ENCODE results near the gene PARP6. TPM values are rescaled to one million over a fixed set of nuclear protein-coding genes. Genes with fewer than 3 reads are reported as not detected.

Gene PARP6
- total and polyA plus RNA-seq, 5 experiments from 2014 or later = 13.1 to 133 (median 38.2) TPM

DNA sequence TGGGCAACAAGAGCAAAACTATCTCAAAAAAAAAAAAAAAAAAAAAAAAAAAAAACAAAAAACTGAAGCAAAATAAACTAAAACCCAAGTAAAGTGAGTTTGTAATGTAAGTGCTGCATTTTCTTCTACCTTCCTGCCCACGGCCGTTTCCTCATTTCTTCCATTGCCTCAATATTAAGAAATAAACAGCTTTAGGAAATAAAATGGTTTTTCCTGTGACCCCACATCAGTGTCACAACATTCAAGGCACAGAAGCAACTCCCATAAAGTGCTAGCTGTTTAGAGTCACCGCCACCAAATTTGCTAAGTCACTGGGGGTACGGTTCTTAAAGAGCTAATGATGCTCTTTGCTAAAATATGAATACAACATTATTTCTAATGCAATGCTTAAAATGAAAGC lies 44.6 kb downstream of the PARP6 start:
- Mint-ChIP-seq H3K27ac (peak overlapping the region; percentile 89 to 99 (median 97)), H3K4me3 (peak overlapping the region; percentile 92 to 98 (median 96)), H3K4me1 (peaks cover 39 to 75% (median 72%) of the 10 kb centered on the region in 4 donors), H3K36me3 (peaks cover 0 to 21% (median 0%) of the 10 kb centered on the region in 3 donors), H3K27me3 (no peaks in the 10 kb centered on the region), H3K9me3 (no peaks in the 10 kb centered on the region)
- DNase-seq (peak in 3 of 10 donors; percentile 7 to 12 (median 9)), ATAC-seq (no peak)
- POLR2A ChIA-PET = interaction anchor here (0.6 to 2.1 kb wide), 6 partner anchors 27 to 556 kb away, joined by 3 to 11 read pairs (median 5); partner anchors contain the start of genes ADPGK, HEXA and PARP6

DNA sequence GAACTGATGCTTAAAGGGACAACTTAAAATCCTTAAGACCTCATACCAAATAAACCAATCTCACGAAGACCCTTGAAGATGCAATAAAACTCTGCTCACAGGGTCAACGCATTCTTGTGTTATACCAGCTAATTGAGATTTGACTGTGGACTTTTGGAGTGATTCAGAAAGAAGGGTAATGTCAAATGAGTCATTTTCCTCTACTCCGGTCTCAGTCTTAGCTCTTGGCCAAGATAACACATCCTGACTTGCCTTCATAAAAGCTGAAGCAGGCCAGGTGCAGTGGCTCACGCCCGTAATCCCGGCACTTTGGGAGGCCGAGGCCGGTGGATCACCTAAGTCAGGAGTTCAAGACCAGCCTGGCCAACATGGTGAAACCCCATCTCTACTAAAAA lies 45.2 kb downstream of the PARP6 start:
- Mint-ChIP-seq H3K4me3 (peak overlapping the region; percentile 25 to 95 (median 78)), H3K27me3 (no peaks in the 10 kb centered on the region), H3K36me3 (peaks cover 0 to 26% (median 0%) of the 10 kb centered on the region in 3 donors), H3K9me3 (no peaks in the 10 kb centered on the region), H3K4me1 (peaks cover 41 to 75% (median 72%) of the 10 kb centered on the region in 4 donors), H3K27ac (peak overlapping the region; percentile 84 to 99 (median 90))
- DNase-seq (no peak), ATAC-seq (no peak)
- POLR2A ChIA-PET = interaction anchor here (0.6 to 2.1 kb wide), 8 partner anchors 17 to 556 kb away, joined by 3 to 11 read pairs (median 5); partner anchors contain the start of genes ADPGK, CELF6, HEXA and PARP6

- Mint-ChIP-seq H3K27me3 (no peaks in the 10 kb centered on the region), H3K9me3 (no peaks in the 10 kb centered on the region), H3K36me3 (peaks cover 0 to 53% (median 3%) of the 10 kb centered on the region in 3 donors), H3K27ac (peak overlapping the region in 7 of 10 donors; percentile 7 to 92 (median 31)), H3K4me3 (peak overlapping the region in 1 of 10 donors; percentile 8), H3K4me1 (peaks cover 38 to 86% (median 79%) of the 10 kb centered on the region in 4 donors)
- ATAC-seq (no peak), DNase-seq (no peak)
- POLR2A ChIA-PET = interaction anchor here (0.7 kb wide), 2 partner anchors 36 to 845 kb away, joined by 4 to 5 read pairs; no protein-coding TSS in a partner anchor
Measured at GRCh38 chr15:72223278-72223677, 49.1 kb downstream of the PARP6 start.

- Mint-ChIP-seq H3K4me3 (peak overlapping the region in 3 of 10 donors; percentile 10 to 12 (median 12)), H3K27me3 (no peaks in the 10 kb centered on the region), H3K9me3 (no peaks in the 10 kb centered on the region), H3K27ac (peak overlapping the region in 7 of 10 donors; percentile 34 to 92 (median 60)), H3K36me3 (peaks cover 0 to 62% (median 3%) of the 10 kb centered on the region in 3 donors), H3K4me1 (peaks cover 38 to 77% (median 73%) of the 10 kb centered on the region in 4 donors)
- POLR2A ChIA-PET = interaction anchor here (0.7 to 0.8 kb wide), 3 partner anchors 10 to 1407 kb away, joined by 4 read pairs; no protein-coding TSS in a partner anchor
- DNase-seq (no peak), ATAC-seq (no peak)
Measured at GRCh38 chr15:72222393-72222792, 50.0 kb downstream of the PARP6 start.

- Mint-ChIP-seq H3K9me3 (no peaks in the 10 kb centered on the region), H3K27ac (peak overlapping the region in 9 of 10 donors; percentile 28 to 76 (median 59)), H3K4me3 (no peak overlapping the region), H3K27me3 (no peaks in the 10 kb centered on the region), H3K4me1 (peaks cover 28 to 64% (median 58%) of the 10 kb centered on the region in 4 donors), H3K36me3 (peaks cover 0 to 79% (median 5%) of the 10 kb centered on the region in 3 donors)
- POLR2A ChIA-PET = interaction anchor here (2.0 kb wide), 1 partner anchor 10 kb away, joined by 11 read pairs; the partner anchor contains the start of gene PKM
- DNase-seq (no peak), ATAC-seq (no peak)
Measured at GRCh38 chr15:72220687-72221086, 51.7 kb downstream of the PARP6 start.

- H3K36me3 Mint-ChIP-seq = peaks cover 4 to 85% (median 10%) of the 10 kb centered on the region in 3 donors
- POLR2A ChIA-PET = interaction anchor here (0.6 to 1.0 kb wide), 2 partner anchors 14 to 83 kb away, joined by 4 read pairs; partner anchors contain the start of gene PKM
- H3K9me3 Mint-ChIP-seq = no peaks in the 10 kb centered on the region
- no peaks in the 10 kb centered on the region for H3K27me3 Mint-ChIP-seq
- H3K4me1 Mint-ChIP-seq = peaks cover 14 to 36% (median 29%) of the 10 kb centered on the region in 4 donors
- ATAC-seq = no peak
- H3K4me3 Mint-ChIP-seq = no peak overlapping the region
- peak overlapping the region in 7 of 10 donors; percentile 16 to 68 (median 53) for H3K27ac Mint-ChIP-seq
- no peak for DNase-seq
Measured at GRCh38 chr15:72217216-72217615, 55.1 kb downstream of the PARP6 start.

DNA sequence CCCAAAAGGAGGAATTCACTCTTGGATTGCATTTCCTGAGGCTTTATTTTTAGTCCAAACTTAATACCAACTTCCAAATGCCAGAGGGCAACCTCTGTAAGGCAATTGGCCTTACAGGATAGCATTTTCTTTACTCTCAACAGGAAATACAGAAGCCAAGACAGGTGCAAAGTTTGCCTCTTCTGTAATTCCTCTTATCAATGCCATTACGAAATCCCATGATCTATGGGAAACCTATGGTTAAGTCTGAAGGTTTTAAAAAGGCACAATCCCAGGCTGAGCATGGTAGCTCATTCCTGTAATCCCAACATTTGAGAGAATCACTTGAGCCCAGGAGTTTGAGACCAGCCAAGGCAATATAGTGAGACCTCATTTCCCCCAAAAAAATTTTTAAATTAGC lies 56.3 kb downstream of the PARP6 start:
- H3K27me3 Mint-ChIP-seq = no peaks in the 10 kb centered on the region
- H3K9me3 Mint-ChIP-seq = no peaks in the 10 kb centered on the region
- ATAC-seq (no peak), DNase-seq (no peak)
- no peak overlapping the region for H3K4me3 Mint-ChIP-seq
- peaks cover 10 to 25% (median 19%) of the 10 kb centered on the region in 4 donors for H3K4me1 Mint-ChIP-seq
- H3K27ac Mint-ChIP-seq = peak overlapping the region in 2 of 10 donors; percentile 13 to 48
- POLR2A ChIA-PET = no interaction called here
- H3K36me3 Mint-ChIP-seq = peaks cover 4 to 91% (median 14%) of the 10 kb centered on the region in 3 donors

- Mint-ChIP-seq H3K4me1 (peaks cover 0 to 2% (median 0%) of the 10 kb centered on the region in 4 donors), H3K9me3 (no peaks in the 10 kb centered on the region), H3K36me3 (peaks cover 0 to 98% (median 17%) of the 10 kb centered on the region in 3 donors), H3K27ac (peak overlapping the region in 3 of 10 donors; percentile 18 to 43 (median 24)), H3K27me3 (no peaks in the 10 kb centered on the region), H3K4me3 (no peak overlapping the region)
- ATAC-seq (no peak), DNase-seq (no peak)
- POLR2A ChIA-PET = interaction anchor here (1.4 kb wide), 1 partner anchor 23 kb away, joined by 3 read pairs; the partner anchor contains the start of gene PKM
Measured at GRCh38 chr15:72207558-72208085, 64.7 kb downstream of the PARP6 start.

DNA sequence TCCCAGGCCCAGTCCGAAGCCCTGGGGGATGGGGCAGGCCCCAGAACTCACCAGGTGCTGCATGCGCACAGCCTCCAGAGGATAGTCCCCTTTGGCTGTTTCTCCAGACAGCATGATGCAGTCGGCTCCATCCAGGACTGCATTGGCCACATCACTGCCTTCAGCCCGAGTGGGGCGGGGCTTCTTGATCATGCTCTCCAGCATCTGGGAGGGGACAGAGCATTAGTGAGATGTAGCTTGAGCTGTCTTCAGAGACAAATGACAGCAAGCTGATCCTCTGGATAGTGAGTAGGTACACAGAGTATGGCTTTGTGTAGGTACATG lies 65.7 kb downstream of the PARP6 start:
- no peak for DNase-seq
- no peak for ATAC-seq
- Mint-ChIP-seq H3K4me3 (no peak overlapping the region), H3K9me3 (no peaks in the 10 kb centered on the region), H3K4me1 (peaks cover 0 to 2% (median 0%) of the 10 kb centered on the region in 4 donors), H3K36me3 (peaks cover 0 to 98% (median 16%) of the 10 kb centered on the region in 3 donors), H3K27ac (peak overlapping the region in 2 of 10 donors; percentile 22 to 28), H3K27me3 (no peaks in the 10 kb centered on the region)
- POLR2A ChIA-PET = no interaction called here

GRCh38 chr15:72205896-72206676 lies 66.3 kb downstream of the PARP6 start:
- H3K9me3 Mint-ChIP-seq = no peaks in the 10 kb centered on the region
- DNase-seq (no peak), ATAC-seq (no peak)
- no peaks in the 10 kb centered on the region for H3K27me3 Mint-ChIP-seq
- peaks cover 0 to 2% (median 0%) of the 10 kb centered on the region in 4 donors for H3K4me1 Mint-ChIP-seq
- H3K4me3 Mint-ChIP-seq = no peak overlapping the region
- H3K36me3 Mint-ChIP-seq = peaks cover 0 to 98% (median 12%) of the 10 kb centered on the region in 3 donors
- H3K27ac Mint-ChIP-seq = peak overlapping the region in 3 of 10 donors; percentile 22 to 65 (median 53)
- POLR2A ChIA-PET = interaction anchor here (0.8 to 1.2 kb wide), 3 partner anchors 19 to 81 kb away, joined by 3 to 5 read pairs (median 3); partner anchors contain the start of gene PKM

DNA sequence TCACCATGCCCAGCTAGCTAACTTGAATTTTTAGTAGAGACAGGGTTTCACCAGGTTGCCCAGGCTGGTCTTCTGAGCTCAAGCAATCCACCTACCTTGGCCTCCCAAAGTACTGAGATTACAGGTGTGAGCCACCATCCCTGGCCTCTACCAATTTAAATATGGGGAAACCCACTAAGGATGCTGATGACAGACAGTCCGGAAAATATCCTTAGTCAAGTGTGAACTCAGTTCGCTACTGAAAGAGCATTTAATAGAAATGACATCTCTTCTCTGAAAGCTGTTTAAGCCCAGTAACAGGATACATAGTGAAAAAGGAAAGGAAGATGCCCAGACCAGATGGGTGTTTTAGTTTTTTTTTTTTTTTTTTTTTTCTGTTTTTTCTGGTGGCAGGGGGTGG lies 67.1 kb downstream of the PARP6 start:
- Mint-ChIP-seq H3K4me3 (no peak overlapping the region), H3K27ac (peak overlapping the region in 5 of 10 donors; percentile 13 to 53 (median 20)), H3K9me3 (no peaks in the 10 kb centered on the region), H3K27me3 (no peaks in the 10 kb centered on the region), H3K4me1 (peaks cover 0 to 2% (median 0%) of the 10 kb centered on the region in 4 donors), H3K36me3 (peaks cover 0 to 98% (median 15%) of the 10 kb centered on the region in 3 donors)
- POLR2A ChIA-PET = interaction anchor here (0.8 to 1.2 kb wide), 3 partner anchors 20 to 82 kb away, joined by 3 to 5 read pairs (median 3); partner anchors contain the start of gene PKM
- DNase-seq = no peak
- ATAC-seq = no peak

DNA sequence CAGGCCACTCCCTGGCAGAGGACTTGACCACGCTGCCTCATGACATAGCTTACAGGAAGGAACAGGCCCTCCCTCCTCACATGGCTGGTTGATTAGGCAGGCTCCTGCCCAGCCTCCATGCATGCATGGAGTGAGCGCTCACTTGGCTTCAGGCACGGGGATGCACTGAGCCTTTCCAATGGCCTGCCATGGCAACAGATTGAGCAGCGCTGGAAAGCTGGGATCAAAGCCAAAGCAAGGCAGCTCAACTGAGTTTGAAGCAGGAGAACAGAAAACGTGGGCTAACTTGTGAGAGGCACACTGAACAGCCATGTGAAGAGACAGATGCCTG lies 68.9 kb downstream of the PARP6 start:
- POLR2A ChIA-PET = no interaction called here
- Mint-ChIP-seq H3K27me3 (no peaks in the 10 kb centered on the region), H3K27ac (peak overlapping the region in 4 of 10 donors; percentile 26 to 80 (median 60)), H3K4me1 (peaks cover 0 to 3% (median 0%) of the 10 kb centered on the region in 4 donors), H3K36me3 (peaks cover 0 to 99% (median 14%) of the 10 kb centered on the region in 3 donors), H3K9me3 (no peaks in the 10 kb centered on the region), H3K4me3 (no peak overlapping the region)
- ATAC-seq = no peak
- DNase-seq = no peak
